Epithelial cell of esophagus (primary cell): Measurements from ENCODE around the gene HCRT.

Experiments used
- DNase-seq: peaks from one replicate; pipeline ENCODE4 v3.0.0; 2010; ENCODE audit warnings: low read depth
- H3K4me3 ChIP-seq: 2 replicates; pipeline ENCODE4 v1.5.1; 2011; ENCODE audit warnings: mild to moderate bottlenecking, low read length, control low read depth
- CTCF ChIP-seq: IDR thresholded peaks from 2 replicates; pipeline ENCODE4 v1.5.1; 2011; ENCODE audit warnings: low read depth, mild to moderate bottlenecking, low read length, control low read depth, inconsistent platforms; ENCODE audit not compliant: insufficient read depth; ENCODE audit errors: missing control alignments

The HCRT gene

GRCh38 chr17:42197564-42198156 is 12.4 kb upstream of the HCRT start:
- DNase-seq, result no peak
- TF ChIP-seq CTCF, result no peak
- no peak overlapping the region for H3K4me3 ChIP-seq

- H3K4me3 ChIP-seq, result peak within 1 kb of the TSS; percentile 88
- peak; percentile 79 for DNase-seq
- TF ChIP-seq CTCF, result no peak
Measured at GRCh38 chr17:42193969-42194899, 9.0 kb upstream of the HCRT start, which contains the start of gene GHDC. Gene GHDC (minus strand): TSS chr17:42194494. CDS start chr17:42193581, 913 bp downstream.

- no peak for TF ChIP-seq CTCF
- DNase-seq, result no peak
- peak overlapping the region; percentile 88 for H3K4me3 ChIP-seq
Measured at GRCh38 chr17:42193216-42193968, 8.1 kb upstream of the HCRT start.

GRCh38 chr17:42192189-42193126 is 7.2 kb upstream of the HCRT start:
- no peak for DNase-seq
- no peak for TF ChIP-seq CTCF
- no peak overlapping the region for H3K4me3 ChIP-seq

- TF ChIP-seq CTCF, result no peak
- no peak overlapping the region for H3K4me3 ChIP-seq
- no peak for DNase-seq
Measured at GRCh38 chr17:42191275-42191608, 6.0 kb upstream of the HCRT start.
